HG03280 (cell line): ENCODE results near the gene IRGQ.
"Not testable (repeated sequence)": the region's sequence is repeated elsewhere in the genome, so short reads cannot be mapped to it uniquely, and the experiment has no call there.

ENCODE experiments used
- ATAC-seq: cut with Tn5 transposase; IDR thresholded peaks from one replicate; pipeline ENCODE4 v1.9.1; 2021; ENCODE audit warnings: mild to moderate bottlenecking, moderate library complexity; ENCODE audit not compliant: unreplicated experiment

Gene IRGQ

GRCh38 chr19:43599635-43600295, 3.8 kb upstream of the IRGQ start:
- ATAC-seq: no peak

- no peak for ATAC-seq
Observed at GRCh38 chr19:43598445-43599240, 2.7 kb upstream of the IRGQ start.

- no peak for ATAC-seq
Observed at GRCh38 chr19:43597876-43598275, 1.9 kb upstream of the IRGQ start.

- no peak for ATAC-seq
Observed at GRCh38 chr19:43596842-43597461, 1.0 kb upstream of the IRGQ start.

GRCh38 chr19:43595605-43595998, 332 bp downstream of the IRGQ start:
- ATAC-seq: peak; percentile 6

GRCh38 chr19:43594710-43595604, 977 bp downstream of the IRGQ start:
- peak; percentile 29 for ATAC-seq

- ATAC-seq: no peak
Observed at GRCh38 chr19:43594081-43594697, 1.7 kb downstream of the IRGQ start.

- no peak for ATAC-seq
Observed at GRCh38 chr19:43592800-43593350, 3.1 kb downstream of the IRGQ start.

GRCh38 chr19:43591904-43592772, 3.8 kb downstream of the IRGQ start:
- no peak for ATAC-seq

- no peak for ATAC-seq
Observed at GRCh38 chr19:43589678-43590077, 6.3 kb downstream of the IRGQ start.

GRCh38 chr19:43589277-43589676, 6.7 kb downstream of the IRGQ start:
- ATAC-seq: no peak

- not testable (repeated sequence) for ATAC-seq
Observed at GRCh38 chr19:43587029-43587428, 8.9 kb downstream of the IRGQ start.

- no peak for ATAC-seq
Observed at GRCh38 chr19:43586346-43586745, 9.6 kb downstream of the IRGQ start.

- ATAC-seq: no peak
Observed at GRCh38 chr19:43584484-43584883, 11.4 kb downstream of the IRGQ start.

- no peak for ATAC-seq
Observed at GRCh38 chr19:43582495-43582894, 13.4 kb downstream of the IRGQ start.

- no peak for ATAC-seq
Observed at GRCh38 chr19:43581467-43581866, 14.5 kb downstream of the IRGQ start.

- ATAC-seq: no peak
Observed at GRCh38 chr19:43578787-43579186, 17.1 kb downstream of the IRGQ start.

GRCh38 chr19:43575955-43576878, 19.7 kb downstream of the IRGQ start:
- ATAC-seq: no peak
